H1 (cell line): ENCODE results near the gene HIVEP2. TPM values are rescaled to one million over a fixed set of nuclear protein-coding genes. Genes with fewer than 3 reads are reported as not detected.

Experiments
- CTCF ChIA-PET: fragments of 300-600 bp; sonication (Branson Sonifier 250); formaldehyde crosslinking; loops from one replicate; lab custom pipeline; 2021; ENCODE audit not compliant: partially characterized antibody; lab: Charles Lee
- POLR2A ChIA-PET: fragments of 300-600 bp; sonication (Branson Sonifier 250); formaldehyde crosslinking; loops from one replicate; lab custom pipeline; 2021; ENCODE audit warnings: inconsistent platforms; ENCODE audit not compliant: partially characterized antibody; lab: Charles Lee
- DNase-seq, 2 experiments: peaks; one replicate each; pipeline versions ENCODE4 v3.0.0 to v3.0.0-alpha.2; 2010 to 2022; ENCODE audit warnings: low spot score in 2 of 2, low read depth in 1 of 2, mixed read lengths in 1 of 2
- FAIRE-seq: peaks from 2 replicates; lab custom pipeline; 2011; peaks lifted over from hg19 to GRCh38; lab: Jason Lieb, UNC
- H2AFZ ChIP-seq: 2 replicates; pipeline ENCODE4 v1.8.1; 2012; ENCODE audit warnings: low read length, inconsistent platforms
- H2AK5ac ChIP-seq: 2 replicates; pipeline ENCODE4 v1.6.1; 2013; ENCODE audit warnings: low read depth, low read length
- H2BK120ac ChIP-seq: replicated peaks from 2 replicates; pipeline ENCODE3; 2013; ENCODE audit warnings: low read depth, low read length, inconsistent platforms
- H2BK12ac ChIP-seq: 2 replicates; pipeline ENCODE4 v1.6.1; 2013; ENCODE audit warnings: low read depth, low read length
- H2BK15ac ChIP-seq: 2 replicates; pipeline ENCODE4 v1.6.1; 2013; ENCODE audit warnings: low read length
- H2BK20ac ChIP-seq: 2 replicates; pipeline ENCODE4 v1.6.1; 2013; ENCODE audit warnings: low read length
- H2BK5ac ChIP-seq: 2 replicates; pipeline ENCODE4 v1.6.1; 2013; ENCODE audit warnings: low read depth, low read length
- H3K14ac ChIP-seq: 2 replicates; pipeline ENCODE4 v1.6.1; 2013; ENCODE audit warnings: inconsistent platforms; ENCODE audit not compliant: insufficient read length
- H3K18ac ChIP-seq: 2 replicates; pipeline ENCODE4 v1.6.1; 2013; ENCODE audit warnings: low read length; ENCODE audit errors: extremely low read depth
- H3K23ac ChIP-seq: 2 replicates; pipeline ENCODE4 v1.6.1; 2013; ENCODE audit warnings: inconsistent platforms; ENCODE audit not compliant: insufficient read length
- H3K23me2 ChIP-seq: 2 replicates; pipeline ENCODE4 v1.6.1; 2013; ENCODE audit warnings: low read depth, low read length
- H3K27ac ChIP-seq: 2 replicates; pipeline ENCODE4 v1.6.1; 2011; ENCODE audit warnings: low read depth, low read length, inconsistent platforms
- H3K27me3 ChIP-seq, 4 experiments: replicated peaks in 1 of 4; 1 replicate in 1 of 4; 2 replicates in 3 of 4; pipeline versions ENCODE4 v1.6.1 to v1.8.1; 2011 to 2013; ENCODE audit warnings: low read length in 3 of 4, mild to moderate bottlenecking in 3 of 4, inconsistent platforms in 2 of 4, mixed read lengths in 2 of 4, moderate library complexity in 1 of 4; ENCODE audit not compliant: control insufficient read depth in 3 of 4, insufficient read depth in 3 of 4; ENCODE audit errors: extremely low read depth in 1 of 4
- H3K36me3 ChIP-seq, 4 experiments: 2 replicates each; pipeline versions ENCODE4 v1.6.1 to v1.8.1; 2011 to 2013; ENCODE audit warnings: mild to moderate bottlenecking in 4 of 4, low read length in 3 of 4, moderate library complexity in 2 of 4, control low read depth in 1 of 4, inconsistent platforms in 1 of 4; ENCODE audit not compliant: insufficient read depth in 4 of 4, control insufficient read depth in 2 of 4
- H3K4ac ChIP-seq: replicated peaks from 2 replicates; pipeline ENCODE3; 2013; ENCODE audit warnings: low read length, low read depth, mixed read lengths, inconsistent platforms; ENCODE audit not compliant: insufficient read length
- H3K4me1 ChIP-seq, 4 experiments: replicated peaks in 1 of 4; 1 replicate in 1 of 4; 2 replicates in 3 of 4; pipeline versions ENCODE4 v1.6.1 to v1.8.1; 2011 to 2013; ENCODE audit warnings: low read length in 3 of 4, inconsistent platforms in 2 of 4, mixed read lengths in 1 of 4; ENCODE audit not compliant: insufficient read depth in 4 of 4, control insufficient read depth in 3 of 4
- H3K4me2 ChIP-seq, 2 experiments: 2 replicates each; pipeline versions ENCODE4 v1.6.1 to v1.8.1; 2011 to 2013; ENCODE audit warnings: low read depth in 2 of 2, low read length in 2 of 2, control low read depth in 1 of 2, inconsistent platforms in 1 of 2, mild to moderate bottlenecking in 1 of 2; ENCODE audit not compliant: insufficient read depth in 1 of 2
- H3K4me3 ChIP-seq, 4 experiments: fragments of 200-600, 300-600 bp in 1 of 4; sonication (generic), shearing (Covaris generic), sonication (Bioruptor Twin) in 1 of 4; 2 replicates each; pipeline versions ENCODE4 v1.5.1 to v1.8.1; 2011 to 2016; ENCODE audit warnings: low read length in 4 of 4, low read depth in 3 of 4, control low read depth in 2 of 4, inconsistent platforms in 2 of 4, mild to moderate bottlenecking in 2 of 4, mixed read lengths in 1 of 4, moderate library complexity in 1 of 4; ENCODE audit not compliant: insufficient read depth in 2 of 4; ENCODE audit errors: extremely low read depth in 1 of 4
- H3K56ac ChIP-seq: replicated peaks from 2 replicates; pipeline ENCODE3; 2013; ENCODE audit warnings: low read depth, mild to moderate bottlenecking, mixed read lengths, low read length, inconsistent platforms; ENCODE audit not compliant: insufficient read length
- H3K79me1 ChIP-seq: 2 replicates; pipeline ENCODE4 v1.6.1; 2013; ENCODE audit warnings: low read depth, low read length, control low read depth
- H3K79me2 ChIP-seq, 2 experiments: 2 replicates each; pipeline versions ENCODE4 v1.6.1 to v1.8.1; 2012 to 2013; ENCODE audit warnings: low read length in 2 of 2, mild to moderate bottlenecking in 2 of 2, inconsistent platforms in 1 of 2; ENCODE audit not compliant: insufficient read depth in 2 of 2, control insufficient read depth in 1 of 2
- H3K9ac ChIP-seq, 4 experiments: replicated peaks in 1 of 4; 1 replicate in 1 of 4; 2 replicates in 3 of 4; pipeline versions ENCODE4 v1.6.1 to v1.8.1; 2011 to 2013; ENCODE audit warnings: low read depth in 3 of 4, low read length in 3 of 4, control low read depth in 2 of 4, mild to moderate bottlenecking in 2 of 4, moderate library complexity in 2 of 4, inconsistent platforms in 1 of 4; ENCODE audit errors: extremely low read depth in 1 of 4
- H3K9me3 ChIP-seq, 2 experiments: 2 replicates each; pipeline versions ENCODE4 v1.6.1 to v1.8.1; 2012 to 2013; ENCODE audit warnings: mild to moderate bottlenecking in 2 of 2, moderate library complexity in 2 of 2, control low read depth in 1 of 2, inconsistent platforms in 1 of 2, low read depth in 1 of 2, low read length in 1 of 2, mixed read lengths in 1 of 2; ENCODE audit not compliant: insufficient read depth in 2 of 2
- H4K20me1 ChIP-seq, 2 experiments: replicated peaks in 1 of 2; 2 replicates each; pipeline versions ENCODE3 to v1.8.1; 2011 to 2013; ENCODE audit warnings: inconsistent platforms in 2 of 2, low read length in 2 of 2, mild to moderate bottlenecking in 1 of 2; ENCODE audit not compliant: insufficient read depth in 2 of 2, control insufficient read depth in 1 of 2
- H4K5ac ChIP-seq: 2 replicates; pipeline ENCODE4 v1.6.1; 2013; ENCODE audit warnings: low read length, low read depth, mixed read lengths, inconsistent platforms; ENCODE audit not compliant: insufficient read length
- H4K8ac ChIP-seq: 2 replicates; pipeline ENCODE4 v1.8.0; 2013; ENCODE audit warnings: mild to moderate bottlenecking, moderate library complexity, low read length, inconsistent platforms; ENCODE audit not compliant: insufficient read depth; ENCODE audit errors: extremely low read depth
- H4K91ac ChIP-seq: replicated peaks from 2 replicates; pipeline ENCODE3; 2013; ENCODE audit warnings: low read length, mixed read lengths, inconsistent platforms; ENCODE audit not compliant: insufficient read length
- ATF3 ChIP-seq: IDR thresholded peaks from 2 replicates; pipeline ENCODE4 v1.6.1; 2011; ENCODE audit warnings: low read depth, mild to moderate bottlenecking, low read length; ENCODE audit not compliant: insufficient read depth
- CBX8 ChIP-seq: fragments of 300-800, 300-1000 bp; sonication (generic); IDR thresholded peaks from 2 replicates; pipeline ENCODE4 v1.7.1; 2016; ENCODE audit warnings: low read depth, low read length, borderline replicate concordance
- NRF1 ChIP-seq: IDR thresholded peaks from 2 replicates; pipeline ENCODE4 v1.6.1; 2011; ENCODE audit warnings: mild to moderate bottlenecking, low read depth, low read length, improper control_type of control experiment
- POU5F1 ChIP-seq: IDR thresholded peaks from 2 replicates; pipeline ENCODE4 v1.6.1; 2011; ENCODE audit warnings: low read depth, mild to moderate bottlenecking, low read length, moderate library complexity
- SIN3A ChIP-seq, 2 experiments: IDR thresholded peaks in 1 of 2; conservative IDR thresholded peaks in 1 of 2; 2 replicates each; pipeline ENCODE4 v1.6.1; 2011 to 2012; ENCODE audit warnings: low read length in 2 of 2, improper control_type of control experiment in 1 of 2, low read depth in 1 of 2, mild to moderate bottlenecking in 1 of 2
- WGBS, 2 experiments: shearing (Covaris generic) in 1 of 2; methylation state at CpG; one replicate each; pipeline versions ENCODE4 v1.1.6 to v1.1.7; 2013 to 2015; ENCODE audit warnings: low lambda C conversion rate in 2 of 2, mixed read lengths in 2 of 2, inconsistent platforms in 1 of 2, low coverage in 1 of 2, missing lambda C conversion rate in 1 of 2; ENCODE audit not compliant: insufficient replicate concordance in 2 of 2, insufficient coverage in 1 of 2, insufficient read length in 1 of 2; ENCODE audit errors: extremely low coverage in 1 of 2, missing lambda C conversion rate in 1 of 2; 5-methylcytosine and 5-hydroxymethylcytosine counted together
- polyA plus RNA-seq, 7 experiments: library from polyadenylated mRNA; depleted of rRNA in 3 of 7; stranded (reverse) in 5 of 7; unstranded in 2 of 7; fragments of >200 nt in 5 of 7; fragments of 200-250 nt in 2 of 7; gene quantifications; 1 replicate in 5 of 7; 2 replicates in 1 of 7; 4 replicates in 1 of 7; pipeline versions ENCODE4 v1.2.1 to v1.2.3, GENCODE V29; 2011 to 2013; ENCODE audit warnings: missing spikeins in 2 of 7, mixed read lengths in 2 of 7
- total RNA-seq: library from RNA; stranded (reverse); fragmentation: NEBNext Ultra II Directional; extraction: Animal tissue kit (Norgen Biotek cat#: 25700); gene quantifications from 2 replicates; pipeline ENCODE4 v1.2.1, GENCODE V29; 2021

The HIVEP2 gene
- total and polyA plus RNA-seq, 2 of the 8 experiments (the other 6 are each of a cell fraction or from before 2014, with no cell fraction given), result 2.2 to 6.1 TPM

- Histone ChIP-seq H3K23ac (no peak overlapping the region), H2BK5ac (no peak overlapping the region), H3K27ac (no peak overlapping the region), H4K20me1 (no peaks in the 10 kb centered on the region), H4K91ac (no peak overlapping the region), H2BK15ac (no peak overlapping the region), H3K23me2 (no peaks in the 10 kb centered on the region), H3K9ac (no peak overlapping the region), H3K4me2 (no peak overlapping the region), H2AK5ac (no peak overlapping the region), H3K18ac (no peak overlapping the region), H3K27me3 (no peaks in the 10 kb centered on the region), H2BK120ac (no peak overlapping the region), H3K79me2 (no peaks in the 10 kb centered on the region), H2BK12ac (no peak overlapping the region), H3K79me1 (no peaks in the 10 kb centered on the region), H2AFZ (no peak overlapping the region), H3K56ac (no peak overlapping the region), H3K4me3 (no peak overlapping the region), H3K4ac (no peak overlapping the region), H3K4me1 (no peaks in the 10 kb centered on the region), H2BK20ac (no peak overlapping the region), H3K36me3 (no peaks in the 10 kb centered on the region), H3K14ac (no peak overlapping the region), H4K8ac (no peak overlapping the region), H3K9me3 (no peaks in the 10 kb centered on the region), H4K5ac (no peak overlapping the region)
- POLR2A ChIA-PET, result no interaction called here
- CTCF ChIA-PET, result interaction anchor here (0.8 to 1.3 kb wide), 4 partner anchors 14 to 227 kb away, joined by 3 to 4 read pairs (median 3); no protein-coding TSS in a partner anchor
- TF ChIP-seq POU5F1 (no peak), NRF1 (no peak), ATF3 (no peak), SIN3A (conservative IDR thresholded peaks at IDR 0.05 in 1 of 2, IDR thresholded peaks at IDR 0.05 in 1 of 2; ENCODE audit: low read depth in 1 of 2, low read length in 2 of 2) (no peak), CBX8 (no peak)
- 62% methylated on average over 3 of the region's 3 CpGs; no CpG with 5 or more reads in 1 of the 2 experiments for WGBS, 2 experiments
- DNase-seq (no peak), FAIRE-seq (no peak)
These were observed 150.6 kb downstream of the HIVEP2 start for GRCh38 chr6:142794424-142794823.
